ENCODE results near the gene POLR1D.

The POLR1D gene

DNA sequence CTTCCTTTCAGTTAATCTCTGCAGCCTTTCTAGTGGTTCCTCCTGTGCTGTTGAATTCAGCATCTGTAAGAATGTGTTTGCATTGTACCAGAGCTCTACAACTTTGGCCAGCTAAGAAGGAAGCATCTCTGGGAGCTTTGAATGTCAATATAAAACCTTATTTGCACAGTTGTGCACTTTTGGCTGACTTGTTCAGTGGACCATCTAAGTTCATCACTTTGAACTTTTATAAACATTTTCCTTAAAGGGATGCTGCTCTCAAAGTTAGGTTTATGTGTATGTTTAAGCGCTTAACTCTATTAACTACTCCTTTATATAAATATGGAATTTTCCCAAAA lies 15.6 kb downstream of the POLR1D start:
- no peaks in the 10 kb centered on the region for H3K4me1 ChIP-seq (ENCODE audit: insufficient read depth, low read length)
- H3K9me3 ChIP-seq (ENCODE audit: control insufficient read depth, insufficient read depth, low read length) = no peaks in the 10 kb centered on the region
- no peak overlapping the region for H3K9ac ChIP-seq (ENCODE audit: low read depth, low read length)
- H3K36me3 ChIP-seq (ENCODE audit: insufficient read depth, low read length) = peaks cover 5% of the 10 kb centered on the region

DNA sequence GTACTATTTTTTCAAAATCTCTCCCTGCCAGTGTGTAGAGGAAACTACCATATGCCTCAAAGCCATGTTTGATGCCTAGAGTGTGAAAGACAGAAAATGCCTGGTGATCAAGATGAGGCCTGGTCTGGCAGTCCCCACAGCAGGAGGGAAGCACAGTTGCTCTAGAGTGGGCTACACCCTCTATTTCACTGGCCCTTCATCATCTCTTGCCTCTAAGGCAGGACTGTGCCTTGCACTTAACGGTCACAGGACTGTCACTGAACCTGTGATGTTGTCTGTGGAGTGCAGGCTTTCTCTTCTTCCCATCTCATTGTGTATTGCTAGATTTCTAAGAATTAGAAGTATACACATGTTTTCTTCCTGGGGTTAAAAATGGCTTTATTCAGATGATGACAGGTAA lies 16.3 kb downstream of the POLR1D start:
- Histone ChIP-seq H3K36me3 (ENCODE audit: insufficient read depth, low read length) (peaks cover 4% of the 10 kb centered on the region), H3K4me1 (ENCODE audit: insufficient read depth, low read length) (no peaks in the 10 kb centered on the region), H3K9ac (ENCODE audit: low read depth, low read length) (no peak overlapping the region), H3K9me3 (ENCODE audit: control insufficient read depth, insufficient read depth, low read length) (no peaks in the 10 kb centered on the region)

DNA sequence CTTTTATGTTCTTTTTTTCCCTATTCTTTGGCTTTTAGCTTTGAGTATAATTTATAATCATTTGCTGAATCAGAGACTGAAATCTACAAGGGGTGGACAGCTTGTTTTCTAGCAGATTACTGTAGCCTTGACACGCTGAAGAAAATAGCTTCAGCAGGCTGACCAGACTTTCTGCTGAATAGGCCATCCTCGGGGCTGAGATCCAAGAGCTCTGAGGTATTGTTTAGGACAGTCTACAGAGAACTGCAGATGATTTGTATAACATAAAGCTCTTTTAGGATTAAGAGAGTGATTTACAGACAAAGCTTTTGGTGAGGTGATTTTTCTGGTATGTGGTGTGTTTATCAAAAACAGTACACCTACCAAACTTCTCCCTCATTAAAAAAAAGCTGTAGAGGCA lies 16.8 kb downstream of the POLR1D start:
- Histone ChIP-seq H3K36me3 (ENCODE audit: insufficient read depth, low read length) (no peaks in the 10 kb centered on the region), H3K9me3 (ENCODE audit: control insufficient read depth, insufficient read depth, low read length) (no peaks in the 10 kb centered on the region), H3K9ac (ENCODE audit: low read depth, low read length) (no peak overlapping the region), H3K4me1 (ENCODE audit: insufficient read depth, low read length) (no peaks in the 10 kb centered on the region)

DNA sequence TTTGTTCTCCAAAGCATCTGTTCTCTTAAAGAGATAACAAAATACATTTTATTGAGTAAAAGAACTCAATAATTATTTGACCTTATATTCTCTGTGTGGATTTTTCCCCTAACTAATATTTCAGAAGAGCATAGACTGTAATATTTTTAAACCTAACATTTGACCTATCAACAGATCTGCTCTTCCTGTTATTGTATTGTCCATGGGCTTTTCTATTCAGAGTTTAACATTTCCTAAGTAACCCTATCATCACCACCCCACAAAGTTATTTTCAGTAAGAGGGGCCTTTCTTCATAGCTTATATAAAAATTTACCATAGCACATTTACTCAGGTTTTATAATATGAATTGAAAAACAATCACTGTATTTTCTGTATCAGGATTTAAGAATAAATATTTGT lies 17.5 kb downstream of the POLR1D start:
- Histone ChIP-seq H3K36me3 (ENCODE audit: insufficient read depth, low read length) (no peaks in the 10 kb centered on the region), H3K4me1 (ENCODE audit: insufficient read depth, low read length) (no peaks in the 10 kb centered on the region; the same call in 1 of the 2 replicates), H3K9ac (ENCODE audit: low read depth, low read length) (no peak overlapping the region), H3K9me3 (ENCODE audit: control insufficient read depth, insufficient read depth, low read length) (no peaks in the 10 kb centered on the region)

DNA sequence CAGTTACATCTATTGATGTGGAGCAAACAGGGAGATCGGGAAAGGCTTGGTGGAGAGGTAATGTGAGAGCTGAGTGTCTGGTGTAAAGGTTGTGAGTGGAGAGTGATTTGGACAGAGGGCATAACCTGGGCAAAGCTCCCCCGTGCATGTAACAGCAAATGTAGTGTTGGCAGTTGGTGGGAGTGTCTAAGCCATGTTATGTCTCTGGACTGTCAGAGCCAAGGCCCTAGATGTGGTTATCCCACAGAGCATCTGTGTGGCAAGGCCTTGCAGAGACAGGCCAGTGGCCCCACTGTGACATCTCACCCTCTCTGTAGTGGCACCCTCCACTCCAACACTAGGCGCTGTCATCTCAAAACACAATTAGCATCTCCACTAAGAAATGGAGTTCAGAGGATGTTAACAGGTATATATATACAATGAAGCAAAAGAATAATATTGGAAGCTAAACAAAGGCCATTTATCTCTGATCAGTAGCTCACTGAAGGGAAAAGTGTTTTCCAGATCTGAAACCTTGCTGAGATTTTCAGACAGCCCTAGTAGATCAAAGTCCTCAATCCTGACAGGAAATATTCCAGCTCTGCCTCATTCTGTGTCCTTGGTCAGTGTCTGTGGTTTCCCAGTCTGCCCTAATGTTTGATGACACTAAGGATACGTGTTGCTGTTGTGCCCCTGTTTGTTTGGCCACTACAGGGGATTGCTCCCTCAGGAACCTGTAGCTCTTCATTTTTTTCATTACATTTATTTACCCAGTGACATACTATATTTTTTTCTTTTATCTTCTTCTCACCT lies 20.2 kb downstream of the POLR1D start:
- Histone ChIP-seq H3K9ac (ENCODE audit: low read depth, low read length) (no peak overlapping the region), H3K4me1 (ENCODE audit: insufficient read depth, low read length) (no peaks in the 10 kb centered on the region; the same call in 1 of the 2 replicates), H3K9me3 (ENCODE audit: control insufficient read depth, insufficient read depth, low read length) (no peaks in the 10 kb centered on the region)

DNA sequence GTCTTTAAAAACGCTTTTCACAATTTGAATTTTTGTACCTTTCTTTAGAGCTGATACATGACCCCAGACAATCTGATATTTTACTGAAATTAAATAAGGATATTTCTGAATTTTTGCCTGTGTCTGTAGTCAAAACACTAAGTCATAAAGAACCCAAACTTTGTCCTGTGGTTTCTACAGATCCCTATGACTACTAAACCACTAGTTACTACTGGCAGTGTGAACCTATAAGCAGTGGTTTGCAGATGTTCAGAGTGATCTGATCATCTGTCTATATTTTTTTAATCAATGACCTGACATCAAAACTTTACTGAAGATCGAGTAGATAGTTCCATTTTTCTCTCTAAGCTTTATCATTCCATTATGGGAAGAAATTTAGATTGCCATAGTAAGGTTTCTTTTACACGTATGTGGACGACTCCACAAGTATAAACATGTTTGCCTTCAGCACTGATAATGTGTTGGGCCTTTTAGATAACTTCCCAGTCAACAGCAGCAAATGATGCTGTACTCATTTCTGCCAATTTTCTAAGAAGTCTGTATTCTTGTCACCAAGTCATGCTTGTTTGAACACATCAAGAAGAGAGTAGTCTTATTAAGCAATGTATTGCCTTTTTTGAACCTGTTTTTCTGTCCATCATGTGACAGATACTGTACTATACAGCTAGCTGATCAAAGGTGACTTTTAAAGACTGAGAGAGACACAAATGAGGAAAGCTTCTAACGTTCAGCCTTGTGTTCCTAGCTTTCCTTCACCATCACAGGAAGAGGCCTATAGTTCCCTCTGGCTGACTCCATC lies 21.8 kb downstream of the POLR1D start:
- H3K9ac ChIP-seq (ENCODE audit: low read depth, low read length) = no peak overlapping the region
- H3K36me3 ChIP-seq (ENCODE audit: insufficient read depth, low read length) = 0 out of 2 replicates have a peak, but pooled peaks cover under 1% of the 10 kb centered on the region
- no peaks in the 10 kb centered on the region; the same call in 1 of the 2 replicates for H3K4me1 ChIP-seq (ENCODE audit: insufficient read depth, low read length)
- no peaks in the 10 kb centered on the region for H3K9me3 ChIP-seq (ENCODE audit: control insufficient read depth, insufficient read depth, low read length)

More for the DNA sequence above, 20.2 kb downstream of the POLR1D start:
- H3K36me3 ChIP-seq (ENCODE audit: insufficient read depth, low read length) = no peaks in the 10 kb centered on the region

DNA sequence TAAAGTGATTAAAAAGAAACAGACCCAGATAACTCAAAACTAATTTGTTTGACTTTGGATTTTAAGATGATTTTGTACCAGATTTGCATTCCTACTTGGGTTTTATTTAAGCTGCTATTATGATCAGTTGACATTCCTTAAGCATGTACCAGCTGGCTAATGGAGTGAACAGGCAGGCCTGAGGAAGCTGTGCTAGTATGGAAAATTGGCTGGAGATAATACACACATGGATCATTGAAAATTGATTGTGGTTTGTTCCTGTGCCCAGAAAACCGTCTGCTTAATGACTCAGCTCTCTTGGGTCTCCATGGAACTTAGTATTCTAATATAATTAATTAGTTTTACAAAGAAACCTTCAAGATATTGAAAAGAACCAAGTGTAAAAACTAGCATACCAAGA lies 22.6 kb downstream of the POLR1D start:
- H3K9ac ChIP-seq (ENCODE audit: low read depth, low read length) = no peak overlapping the region
- peaks cover 6% of the 10 kb centered on the region for H3K36me3 ChIP-seq (ENCODE audit: insufficient read depth, low read length)
- peaks cover 4% of the 10 kb centered on the region; the same call in 1 of the 2 replicates for H3K9me3 ChIP-seq (ENCODE audit: control insufficient read depth, insufficient read depth, low read length)
- H3K4me1 ChIP-seq (ENCODE audit: insufficient read depth, low read length) = no peaks in the 10 kb centered on the region; the same call in 1 of the 2 replicates

DNA sequence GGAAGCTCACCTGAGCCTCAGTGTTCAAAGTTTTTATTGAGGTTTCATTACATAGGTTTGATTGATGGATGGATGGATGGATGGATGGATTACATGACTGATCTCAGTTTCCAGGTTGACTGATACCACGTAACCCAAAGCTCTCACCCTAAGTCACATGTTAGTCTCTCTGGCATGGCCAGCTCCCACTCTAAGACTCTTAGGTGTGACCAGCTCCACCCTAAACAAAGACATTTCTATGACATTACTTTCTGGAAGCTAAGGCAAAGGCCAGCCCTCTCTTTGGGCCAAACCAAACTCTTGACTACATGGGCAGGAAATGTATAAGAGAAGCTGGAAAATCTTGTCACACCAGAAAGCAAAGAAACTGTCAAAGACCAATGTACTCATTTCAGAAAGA lies 28.6 kb downstream of the POLR1D start:
- Histone ChIP-seq H3K36me3 (ENCODE audit: insufficient read depth, low read length) (peaks cover 16% of the 10 kb centered on the region), H3K9me3 (ENCODE audit: control insufficient read depth, insufficient read depth, low read length) (peaks cover 21% of the 10 kb centered on the region), H3K9ac (ENCODE audit: low read depth, low read length) (no peak overlapping the region), H3K4me1 (ENCODE audit: insufficient read depth, low read length) (no peaks in the 10 kb centered on the region)

DNA sequence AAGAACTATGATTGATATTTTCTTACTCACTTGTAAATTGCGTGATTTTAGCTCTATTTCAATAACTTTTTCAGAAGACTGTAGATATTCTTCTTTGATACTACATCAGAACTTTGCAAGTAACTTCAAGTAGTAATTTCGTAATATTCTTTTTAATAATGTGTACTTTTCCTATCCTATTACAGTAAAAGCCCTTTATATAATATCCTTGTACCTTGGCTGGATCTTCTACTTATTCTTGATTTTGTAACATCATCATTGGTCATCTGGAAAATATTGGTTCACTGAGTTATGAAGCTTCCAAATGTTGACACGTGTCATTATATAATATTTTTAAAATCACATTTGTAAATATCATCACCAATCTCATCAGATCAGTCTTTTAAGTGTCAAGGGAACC lies 32.4 kb downstream of the POLR1D start:
- Histone ChIP-seq H3K9me3 (ENCODE audit: control insufficient read depth, insufficient read depth, low read length) (peaks cover 17% of the 10 kb centered on the region), H3K4me1 (ENCODE audit: insufficient read depth, low read length) (no peaks in the 10 kb centered on the region), H3K9ac (ENCODE audit: low read depth, low read length) (no peak overlapping the region), H3K36me3 (ENCODE audit: insufficient read depth, low read length) (peaks cover 11% of the 10 kb centered on the region)

DNA sequence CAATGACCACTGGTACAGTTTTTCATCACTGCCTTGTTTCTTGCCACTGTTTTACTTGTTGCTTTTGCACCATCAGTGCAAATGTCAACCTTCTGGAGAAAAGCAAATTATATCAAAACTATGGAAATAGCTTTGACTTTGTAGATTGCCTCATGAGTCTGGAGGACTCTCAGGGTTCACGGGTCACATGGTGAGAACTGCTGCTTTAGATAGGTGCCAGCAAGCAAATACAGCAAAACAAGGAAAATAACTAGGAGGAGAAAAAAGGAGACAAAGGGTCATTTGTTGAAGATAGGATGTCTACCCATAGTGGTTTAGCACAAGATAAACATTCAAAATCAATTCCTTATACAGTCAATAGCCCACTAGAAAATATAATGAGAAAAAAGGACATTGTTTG lies 33.1 kb downstream of the POLR1D start:
- Histone ChIP-seq H3K9ac (ENCODE audit: low read depth, low read length) (no peak overlapping the region), H3K36me3 (ENCODE audit: insufficient read depth, low read length) (peaks cover 8% of the 10 kb centered on the region), H3K4me1 (ENCODE audit: insufficient read depth, low read length) (no peaks in the 10 kb centered on the region), H3K9me3 (ENCODE audit: control insufficient read depth, insufficient read depth, low read length) (peaks cover 12% of the 10 kb centered on the region)

DNA sequence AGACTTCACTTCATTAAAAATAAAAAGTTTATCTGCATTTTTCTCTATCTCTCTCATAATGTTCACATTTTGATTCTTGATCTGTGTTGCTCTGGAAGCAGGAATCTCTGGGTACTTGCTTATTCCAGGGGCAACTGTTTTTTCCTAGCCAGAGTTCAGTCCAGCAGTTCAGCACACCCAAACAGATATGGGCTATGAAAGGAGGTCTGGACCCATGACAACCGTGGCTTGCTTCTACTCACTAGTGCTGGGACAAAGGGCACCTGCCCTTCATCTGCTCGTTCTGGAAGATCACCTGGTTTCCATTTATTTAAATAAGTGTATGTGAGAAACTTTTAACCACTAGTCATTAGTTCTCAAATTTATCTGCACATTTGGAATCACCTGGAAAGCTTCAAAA lies 36.0 kb downstream of the POLR1D start:
- H3K36me3 ChIP-seq (ENCODE audit: insufficient read depth, low read length) = no peaks in the 10 kb centered on the region
- no peaks in the 10 kb centered on the region for H3K4me1 ChIP-seq (ENCODE audit: insufficient read depth, low read length)
- H3K9ac ChIP-seq (ENCODE audit: low read depth, low read length) = no peak overlapping the region
- H3K9me3 ChIP-seq (ENCODE audit: control insufficient read depth, insufficient read depth, low read length) = no peaks in the 10 kb centered on the region

DNA sequence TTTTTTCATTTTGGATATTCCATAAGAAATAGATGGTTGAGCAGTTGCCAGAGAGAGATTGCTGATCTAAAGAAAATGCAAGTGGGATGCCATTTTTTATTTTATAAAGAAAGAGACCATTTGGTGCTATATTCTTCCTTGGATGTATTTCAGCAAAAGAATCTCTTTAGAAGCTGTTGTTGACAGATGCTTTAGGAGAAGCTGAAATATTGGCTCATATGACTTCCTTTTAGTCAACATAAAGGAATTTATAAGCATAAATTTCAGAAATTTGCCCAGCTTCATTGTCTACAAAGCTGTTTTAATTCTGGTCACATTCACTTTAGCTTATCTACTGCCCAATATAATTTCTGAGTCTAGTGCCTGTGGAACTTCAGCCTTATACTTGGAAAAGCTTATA lies 36.9 kb downstream of the POLR1D start:
- Histone ChIP-seq H3K4me1 (ENCODE audit: insufficient read depth, low read length) (no peaks in the 10 kb centered on the region), H3K9me3 (ENCODE audit: control insufficient read depth, insufficient read depth, low read length) (no peaks in the 10 kb centered on the region), H3K9ac (ENCODE audit: low read depth, low read length) (no peak overlapping the region), H3K36me3 (ENCODE audit: insufficient read depth, low read length) (no peaks in the 10 kb centered on the region)

DNA sequence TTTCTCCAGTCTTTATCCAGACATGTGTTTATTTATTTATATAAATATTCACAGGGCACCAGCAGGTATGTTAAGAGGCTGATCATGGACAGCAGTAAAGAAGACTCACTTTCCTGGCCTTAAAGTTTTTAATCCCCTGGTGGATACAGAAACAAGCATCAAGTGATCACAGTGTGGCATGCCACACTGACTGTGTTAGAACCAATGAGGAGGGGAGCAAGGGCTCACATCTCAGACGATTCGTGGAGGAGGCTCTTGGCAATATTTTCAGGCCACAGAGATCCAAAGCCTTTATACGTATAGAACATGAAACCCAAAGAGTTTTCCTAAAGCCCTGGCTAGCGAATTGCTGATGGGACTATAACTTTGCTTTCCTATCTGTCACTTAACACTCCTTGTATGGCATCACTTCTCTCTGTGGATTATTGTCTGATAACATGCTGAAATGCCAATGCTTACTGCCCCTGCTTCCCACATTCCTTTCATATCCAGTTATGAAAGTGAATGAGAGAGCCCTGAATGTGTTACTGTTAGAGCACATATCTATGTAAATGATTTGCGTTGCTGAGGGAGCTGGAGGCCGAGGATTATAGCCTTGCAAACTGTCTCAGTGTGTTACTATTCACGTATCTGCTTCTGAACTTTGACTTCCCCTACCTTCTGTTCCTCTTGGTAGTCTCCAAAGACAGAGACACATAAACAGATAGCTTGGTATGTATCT lies 37.6 kb downstream of the POLR1D start:
- H3K4me1 ChIP-seq (ENCODE audit: insufficient read depth, low read length) = no peaks in the 10 kb centered on the region
- H3K36me3 ChIP-seq (ENCODE audit: insufficient read depth, low read length) = no peaks in the 10 kb centered on the region
- H3K9ac ChIP-seq (ENCODE audit: low read depth, low read length) = no peak overlapping the region
- no peaks in the 10 kb centered on the region for H3K9me3 ChIP-seq (ENCODE audit: control insufficient read depth, insufficient read depth, low read length)

DNA sequence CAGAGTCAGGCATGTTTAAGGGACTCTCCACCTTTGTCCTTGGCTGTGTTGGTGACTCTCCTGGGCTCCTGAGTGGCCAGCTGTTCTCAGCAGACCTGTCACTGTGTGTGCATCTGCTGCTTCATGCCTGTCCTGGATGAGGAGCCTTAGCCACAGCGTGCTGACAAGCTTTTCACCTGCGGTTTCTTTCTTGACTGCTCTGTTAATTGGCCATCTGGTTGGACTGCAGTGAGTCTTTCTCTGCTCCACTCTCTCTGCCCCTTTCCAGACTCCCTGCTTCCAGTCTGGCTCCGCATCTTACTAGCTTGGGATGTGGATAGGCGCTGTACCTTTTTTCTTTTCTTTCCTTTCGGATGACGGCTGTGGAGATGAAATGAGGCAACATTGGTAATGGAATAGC lies 38.8 kb downstream of the POLR1D start:
- H3K9me3 ChIP-seq (ENCODE audit: control insufficient read depth, insufficient read depth, low read length) = no peaks in the 10 kb centered on the region
- H3K4me1 ChIP-seq (ENCODE audit: insufficient read depth, low read length) = no peaks in the 10 kb centered on the region
- no peaks in the 10 kb centered on the region for H3K36me3 ChIP-seq (ENCODE audit: insufficient read depth, low read length)
- H3K9ac ChIP-seq (ENCODE audit: low read depth, low read length) = no peak overlapping the region
